H1 (cell line): ENCODE data around the gene NETO1. TPM values are rescaled to one million over a fixed set of nuclear protein-coding genes. Genes with fewer than 3 reads are reported as not detected.

ENCODE experiments used
- CTCF ChIA-PET: fragments of 300-600 bp; sonication (Branson Sonifier 250); formaldehyde crosslinking; loops from one replicate; lab custom pipeline; 2021; ENCODE audit not compliant: partially characterized antibody; lab: Charles Lee
- POLR2A ChIA-PET: fragments of 300-600 bp; sonication (Branson Sonifier 250); formaldehyde crosslinking; loops from one replicate; lab custom pipeline; 2021; ENCODE audit warnings: inconsistent platforms; ENCODE audit not compliant: partially characterized antibody; lab: Charles Lee
- DNase-seq, 2 experiments: peaks; one replicate each; pipeline versions ENCODE4 v3.0.0 to v3.0.0-alpha.2; 2010 to 2022; ENCODE audit warnings: low spot score in 2 of 2, low read depth in 1 of 2, mixed read lengths in 1 of 2
- FAIRE-seq: peaks from 2 replicates; lab custom pipeline; 2011; peaks lifted over from hg19 to GRCh38; lab: Jason Lieb, UNC
- H2AFZ ChIP-seq: 2 replicates; pipeline ENCODE4 v1.8.1; 2012; ENCODE audit warnings: low read length, inconsistent platforms
- H2AK5ac ChIP-seq: 2 replicates; pipeline ENCODE4 v1.6.1; 2013; ENCODE audit warnings: low read depth, low read length
- H2BK120ac ChIP-seq: replicated peaks from 2 replicates; pipeline ENCODE3; 2013; ENCODE audit warnings: low read depth, low read length, inconsistent platforms
- H2BK12ac ChIP-seq: 2 replicates; pipeline ENCODE4 v1.6.1; 2013; ENCODE audit warnings: low read depth, low read length
- H2BK15ac ChIP-seq: 2 replicates; pipeline ENCODE4 v1.6.1; 2013; ENCODE audit warnings: low read length
- H2BK20ac ChIP-seq: 2 replicates; pipeline ENCODE4 v1.6.1; 2013; ENCODE audit warnings: low read length
- H2BK5ac ChIP-seq: 2 replicates; pipeline ENCODE4 v1.6.1; 2013; ENCODE audit warnings: low read depth, low read length
- H3K14ac ChIP-seq: 2 replicates; pipeline ENCODE4 v1.6.1; 2013; ENCODE audit warnings: inconsistent platforms; ENCODE audit not compliant: insufficient read length
- H3K18ac ChIP-seq: 2 replicates; pipeline ENCODE4 v1.6.1; 2013; ENCODE audit warnings: low read length; ENCODE audit errors: extremely low read depth
- H3K23ac ChIP-seq: 2 replicates; pipeline ENCODE4 v1.6.1; 2013; ENCODE audit warnings: inconsistent platforms; ENCODE audit not compliant: insufficient read length
- H3K23me2 ChIP-seq: 2 replicates; pipeline ENCODE4 v1.6.1; 2013; ENCODE audit warnings: low read depth, low read length
- H3K27ac ChIP-seq: 2 replicates; pipeline ENCODE4 v1.6.1; 2011; ENCODE audit warnings: low read depth, low read length, inconsistent platforms
- H3K27me3 ChIP-seq, 4 experiments: replicated peaks in 1 of 4; 1 replicate in 1 of 4; 2 replicates in 3 of 4; pipeline versions ENCODE4 v1.6.1 to v1.8.1; 2011 to 2013; ENCODE audit warnings: low read length in 3 of 4, mild to moderate bottlenecking in 3 of 4, inconsistent platforms in 2 of 4, mixed read lengths in 2 of 4, moderate library complexity in 1 of 4; ENCODE audit not compliant: control insufficient read depth in 3 of 4, insufficient read depth in 3 of 4; ENCODE audit errors: extremely low read depth in 1 of 4
- H3K36me3 ChIP-seq, 4 experiments: 2 replicates each; pipeline versions ENCODE4 v1.6.1 to v1.8.1; 2011 to 2013; ENCODE audit warnings: mild to moderate bottlenecking in 4 of 4, low read length in 3 of 4, moderate library complexity in 2 of 4, control low read depth in 1 of 4, inconsistent platforms in 1 of 4; ENCODE audit not compliant: insufficient read depth in 4 of 4, control insufficient read depth in 2 of 4
- H3K4ac ChIP-seq: replicated peaks from 2 replicates; pipeline ENCODE3; 2013; ENCODE audit warnings: low read length, low read depth, mixed read lengths, inconsistent platforms; ENCODE audit not compliant: insufficient read length
- H3K4me1 ChIP-seq, 4 experiments: replicated peaks in 1 of 4; 1 replicate in 1 of 4; 2 replicates in 3 of 4; pipeline versions ENCODE4 v1.6.1 to v1.8.1; 2011 to 2013; ENCODE audit warnings: low read length in 3 of 4, inconsistent platforms in 2 of 4, mixed read lengths in 1 of 4; ENCODE audit not compliant: insufficient read depth in 4 of 4, control insufficient read depth in 3 of 4
- H3K4me2 ChIP-seq, 2 experiments: 2 replicates each; pipeline versions ENCODE4 v1.6.1 to v1.8.1; 2011 to 2013; ENCODE audit warnings: low read depth in 2 of 2, low read length in 2 of 2, control low read depth in 1 of 2, inconsistent platforms in 1 of 2, mild to moderate bottlenecking in 1 of 2; ENCODE audit not compliant: insufficient read depth in 1 of 2
- H3K4me3 ChIP-seq, 4 experiments: fragments of 200-600, 300-600 bp in 1 of 4; sonication (generic), shearing (Covaris generic), sonication (Bioruptor Twin) in 1 of 4; 2 replicates each; pipeline versions ENCODE4 v1.5.1 to v1.8.1; 2011 to 2016; ENCODE audit warnings: low read length in 4 of 4, low read depth in 3 of 4, control low read depth in 2 of 4, inconsistent platforms in 2 of 4, mild to moderate bottlenecking in 2 of 4, mixed read lengths in 1 of 4, moderate library complexity in 1 of 4; ENCODE audit not compliant: insufficient read depth in 2 of 4; ENCODE audit errors: extremely low read depth in 1 of 4
- H3K56ac ChIP-seq: replicated peaks from 2 replicates; pipeline ENCODE3; 2013; ENCODE audit warnings: low read depth, mild to moderate bottlenecking, mixed read lengths, low read length, inconsistent platforms; ENCODE audit not compliant: insufficient read length
- H3K79me1 ChIP-seq: 2 replicates; pipeline ENCODE4 v1.6.1; 2013; ENCODE audit warnings: low read depth, low read length, control low read depth
- H3K79me2 ChIP-seq, 2 experiments: 2 replicates each; pipeline versions ENCODE4 v1.6.1 to v1.8.1; 2012 to 2013; ENCODE audit warnings: low read length in 2 of 2, mild to moderate bottlenecking in 2 of 2, inconsistent platforms in 1 of 2; ENCODE audit not compliant: insufficient read depth in 2 of 2, control insufficient read depth in 1 of 2
- H3K9ac ChIP-seq, 4 experiments: replicated peaks in 1 of 4; 1 replicate in 1 of 4; 2 replicates in 3 of 4; pipeline versions ENCODE4 v1.6.1 to v1.8.1; 2011 to 2013; ENCODE audit warnings: low read depth in 3 of 4, low read length in 3 of 4, control low read depth in 2 of 4, mild to moderate bottlenecking in 2 of 4, moderate library complexity in 2 of 4, inconsistent platforms in 1 of 4; ENCODE audit errors: extremely low read depth in 1 of 4
- H3K9me3 ChIP-seq, 2 experiments: 2 replicates each; pipeline versions ENCODE4 v1.6.1 to v1.8.1; 2012 to 2013; ENCODE audit warnings: mild to moderate bottlenecking in 2 of 2, moderate library complexity in 2 of 2, control low read depth in 1 of 2, inconsistent platforms in 1 of 2, low read depth in 1 of 2, low read length in 1 of 2, mixed read lengths in 1 of 2; ENCODE audit not compliant: insufficient read depth in 2 of 2
- H4K20me1 ChIP-seq, 2 experiments: replicated peaks in 1 of 2; 2 replicates each; pipeline versions ENCODE3 to v1.8.1; 2011 to 2013; ENCODE audit warnings: inconsistent platforms in 2 of 2, low read length in 2 of 2, mild to moderate bottlenecking in 1 of 2; ENCODE audit not compliant: insufficient read depth in 2 of 2, control insufficient read depth in 1 of 2
- H4K5ac ChIP-seq: 2 replicates; pipeline ENCODE4 v1.6.1; 2013; ENCODE audit warnings: low read length, low read depth, mixed read lengths, inconsistent platforms; ENCODE audit not compliant: insufficient read length
- H4K8ac ChIP-seq: 2 replicates; pipeline ENCODE4 v1.8.0; 2013; ENCODE audit warnings: mild to moderate bottlenecking, moderate library complexity, low read length, inconsistent platforms; ENCODE audit not compliant: insufficient read depth; ENCODE audit errors: extremely low read depth
- H4K91ac ChIP-seq: replicated peaks from 2 replicates; pipeline ENCODE3; 2013; ENCODE audit warnings: low read length, mixed read lengths, inconsistent platforms; ENCODE audit not compliant: insufficient read length
- CBX8 ChIP-seq: fragments of 300-800, 300-1000 bp; sonication (generic); IDR thresholded peaks from 2 replicates; pipeline ENCODE4 v1.7.1; 2016; ENCODE audit warnings: low read depth, low read length, borderline replicate concordance
- EGR1 ChIP-seq: IDR thresholded peaks from 2 replicates; pipeline ENCODE4 v1.6.1; 2011; ENCODE audit warnings: low read depth, low read length, borderline replicate concordance
- EZH2 ChIP-seq: fragments of 200-600 bp; sonication (generic); IDR thresholded peaks from 2 replicates; pipeline ENCODE4 v1.7.1; 2012; ENCODE audit warnings: low read depth, mild to moderate bottlenecking, moderate library complexity, low read length, inconsistent platforms; ENCODE audit not compliant: severe bottlenecking
- KDM1A ChIP-seq: fragments of 200-600, 300-600 bp; sonication (generic); IDR thresholded peaks from 2 replicates; pipeline ENCODE4 v1.7.1; 2016; ENCODE audit warnings: mild to moderate bottlenecking, low read length, borderline replicate concordance
- MAX ChIP-seq: IDR thresholded peaks from 2 replicates; pipeline ENCODE4 v1.6.1; 2012; ENCODE audit warnings: inconsistent platforms
- SIN3A ChIP-seq, 2 experiments: IDR thresholded peaks in 1 of 2; conservative IDR thresholded peaks in 1 of 2; 2 replicates each; pipeline ENCODE4 v1.6.1; 2011 to 2012; ENCODE audit warnings: low read length in 2 of 2, improper control_type of control experiment in 1 of 2, low read depth in 1 of 2, mild to moderate bottlenecking in 1 of 2
- SIRT6 ChIP-seq: IDR thresholded peaks from one replicate; pipeline ENCODE4 v1.7.1; 2012; ENCODE audit warnings: low read length, inconsistent platforms
- SP2 ChIP-seq: IDR thresholded peaks from 2 replicates; pipeline ENCODE4 v1.6.1; 2012; ENCODE audit warnings: mild to moderate bottlenecking, low read length, inconsistent platforms
- SUZ12 ChIP-seq: fragments of 200-600 bp; sonication (generic); IDR thresholded peaks from 2 replicates; pipeline ENCODE4 v1.6.1; 2012; ENCODE audit warnings: mild to moderate bottlenecking, inconsistent platforms, low read length, moderate library complexity, mixed read lengths
- TBP ChIP-seq: IDR thresholded peaks from 2 replicates; pipeline ENCODE4 v1.6.1; 2011; ENCODE audit warnings: low read depth, low read length, improper control_type of control experiment
- ZNF274 ChIP-seq: IDR thresholded peaks from 2 replicates; pipeline ENCODE4 v1.7.0; 2012; ENCODE audit warnings: low read length, borderline replicate concordance; ENCODE audit errors: extremely low read depth
- WGBS, 2 experiments: shearing (Covaris generic) in 1 of 2; methylation state at CpG; one replicate each; pipeline versions ENCODE4 v1.1.6 to v1.1.7; 2013 to 2015; ENCODE audit warnings: low lambda C conversion rate in 2 of 2, mixed read lengths in 2 of 2, inconsistent platforms in 1 of 2, low coverage in 1 of 2, missing lambda C conversion rate in 1 of 2; ENCODE audit not compliant: insufficient replicate concordance in 2 of 2, insufficient coverage in 1 of 2, insufficient read length in 1 of 2; ENCODE audit errors: extremely low coverage in 1 of 2, missing lambda C conversion rate in 1 of 2; 5-methylcytosine and 5-hydroxymethylcytosine counted together
- polyA plus RNA-seq, 7 experiments: library from polyadenylated mRNA; depleted of rRNA in 3 of 7; stranded (reverse) in 5 of 7; unstranded in 2 of 7; fragments of >200 nt in 5 of 7; fragments of 200-250 nt in 2 of 7; gene quantifications; 1 replicate in 5 of 7; 2 replicates in 1 of 7; 4 replicates in 1 of 7; pipeline versions ENCODE4 v1.2.1 to v1.2.3, GENCODE V29; 2011 to 2013; ENCODE audit warnings: missing spikeins in 2 of 7, mixed read lengths in 2 of 7
- total RNA-seq: library from RNA; stranded (reverse); fragmentation: NEBNext Ultra II Directional; extraction: Animal tissue kit (Norgen Biotek cat#: 25700); gene quantifications from 2 replicates; pipeline ENCODE4 v1.2.1, GENCODE V29; 2021
- TF ChIP-seq, protein P1 (sequence below): IDR thresholded peaks from 2 replicates; pipeline ENCODE4 v1.6.1; 2012; ENCODE audit warnings: low read length, inconsistent platforms

The NETO1 gene
- total and polyA plus RNA-seq, 2 of the 8 experiments (the other 6 are each of a cell fraction or from before 2014, with no cell fraction given) = 3.0 to 19.3 TPM

DNA sequence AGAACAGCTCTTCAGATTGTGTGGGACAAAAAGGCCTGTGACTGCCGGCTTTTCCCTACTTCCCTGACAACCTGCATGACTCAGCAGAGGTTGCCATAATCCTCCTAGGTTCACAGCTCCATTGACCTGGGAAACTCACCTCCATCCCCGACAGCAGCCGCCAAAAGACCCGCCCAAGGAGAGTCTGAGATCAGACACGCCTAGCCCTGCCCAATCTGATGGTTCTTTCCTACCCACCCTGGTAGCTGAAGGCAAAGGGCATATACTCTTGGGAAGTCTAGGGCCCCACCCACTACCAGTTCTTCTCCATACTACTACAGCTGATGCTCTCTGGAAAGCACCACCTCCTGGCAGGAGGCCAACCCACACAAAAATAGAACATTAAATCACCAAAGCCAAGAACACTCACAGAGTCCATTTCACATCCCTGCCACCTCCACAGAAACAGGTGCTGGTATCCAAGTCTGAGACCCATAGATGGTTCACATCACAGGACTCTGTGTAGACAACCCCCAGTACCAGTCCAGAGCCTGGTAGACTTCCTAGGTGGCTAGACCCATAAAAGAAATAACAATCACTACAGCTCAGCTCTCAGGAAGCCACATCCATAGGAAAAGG, 140.6 kb downstream of the NETO1 start:
- Histone ChIP-seq H3K4me1 (no peaks in the 10 kb centered on the region), H2BK12ac (no peak overlapping the region), H3K4me3 (no peak overlapping the region), H4K8ac (no peak overlapping the region), H3K79me1 (no peaks in the 10 kb centered on the region), H3K79me2 (no peaks in the 10 kb centered on the region), H3K56ac (no peak overlapping the region), H2BK20ac (no peak overlapping the region), H2BK120ac (no peak overlapping the region), H3K14ac (no peak overlapping the region), H2AFZ (no peak overlapping the region), H3K4ac (no peak overlapping the region), H2BK5ac (no peak overlapping the region), H3K9ac (no peak overlapping the region), H4K91ac (no peak overlapping the region), H3K36me3 (no peaks in the 10 kb centered on the region), H4K5ac (no peak overlapping the region), H3K4me2 (no peak overlapping the region), H3K23ac (no peak overlapping the region), H3K23me2 (no peaks in the 10 kb centered on the region), H2AK5ac (no peak overlapping the region), H3K27ac (no peak overlapping the region), H3K18ac (no peak overlapping the region), H3K27me3 (no peaks in the 10 kb centered on the region), H2BK15ac (no peak overlapping the region), H4K20me1 (no peaks in the 10 kb centered on the region), H3K9me3 (no peaks in the 10 kb centered on the region)
- no peak for FAIRE-seq
- POLR2A ChIA-PET = no interaction called here
- no peak for DNase-seq
- CTCF ChIA-PET = interaction anchor here (0.8 kb wide), 1 partner anchor 18 kb away, joined by 4 read pairs; no protein-coding TSS in a partner anchor
- WGBS, 2 experiments = 87% methylated on average over 5 of the region's 5 CpGs; no CpG with 5 or more reads in 1 of the 2 experiments
- TF ChIP-seq SIRT6 = no peak
- TF ChIP-seq ZNF274 = no peak
- TF ChIP-seq CBX8 = no peak
- no peak for TF ChIP-seq TBP
- no peak for TF ChIP-seq EZH2
- TF ChIP-seq SIN3A (conservative IDR thresholded peaks at IDR 0.05 in 1 of 2, IDR thresholded peaks at IDR 0.05 in 1 of 2; ENCODE audit: low read depth in 1 of 2, low read length in 2 of 2) = no peak
- TF ChIP-seq KDM1A = no peak
- TF ChIP-seq, protein P1, sequence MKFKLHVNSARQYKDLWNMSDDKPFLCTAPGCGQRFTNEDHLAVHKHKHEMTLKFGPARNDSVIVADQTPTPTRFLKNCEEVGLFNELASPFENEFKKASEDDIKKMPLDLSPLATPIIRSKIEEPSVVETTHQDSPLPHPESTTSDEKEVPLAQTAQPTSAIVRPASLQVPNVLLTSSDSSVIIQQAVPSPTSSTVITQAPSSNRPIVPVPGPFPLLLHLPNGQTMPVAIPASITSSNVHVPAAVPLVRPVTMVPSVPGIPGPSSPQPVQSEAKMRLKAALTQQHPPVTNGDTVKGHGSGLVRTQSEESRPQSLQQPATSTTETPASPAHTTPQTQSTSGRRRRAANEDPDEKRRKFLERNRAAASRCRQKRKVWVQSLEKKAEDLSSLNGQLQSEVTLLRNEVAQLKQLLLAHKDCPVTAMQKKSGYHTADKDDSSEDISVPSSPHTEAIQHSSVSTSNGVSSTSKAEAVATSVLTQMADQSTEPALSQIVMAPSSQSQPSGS = no peak
- TF ChIP-seq SUZ12 = no peak
- no peak for TF ChIP-seq SP2
- no peak for TF ChIP-seq EGR1
- TF ChIP-seq MAX = no peak
